HK-2 (cell line): ENCODE results near the gene SURF1.
"Not testable (repeated sequence)": the region's sequence is repeated elsewhere in the genome, so short reads cannot be mapped to it uniquely, and the experiment has no call there.

Source experiments
- DNase-seq: peaks from one replicate; pipeline ENCODE4 v3.0.0-alpha.2; 2018; ENCODE audit not compliant: unreplicated experiment

The SURF1 gene

GRCh38 chr9:133323211-133323610, 33.1 kb downstream of the SURF1 start:
- no peak for DNase-seq

GRCh38 chr9:133322701-133323100, 33.6 kb downstream of the SURF1 start:
- no peak for DNase-seq

GRCh38 chr9:133321411-133321935, 34.8 kb downstream of the SURF1 start:
- DNase-seq = no peak

GRCh38 chr9:133320421-133320881, 35.8 kb downstream of the SURF1 start:
- DNase-seq = no peak

GRCh38 chr9:133317551-133317950, 38.7 kb downstream of the SURF1 start:
- not testable (repeated sequence) for DNase-seq

GRCh38 chr9:133315997-133316396, 40.3 kb downstream of the SURF1 start:
- no peak for DNase-seq

GRCh38 chr9:133309608-133310007, 46.7 kb downstream of the SURF1 start:
- DNase-seq = no peak

- DNase-seq = no peak
These were observed 49.0 kb downstream of the SURF1 start for GRCh38 chr9:133307301-133307700.

GRCh38 chr9:133306242-133307204, 49.8 kb downstream of the SURF1 start:
- no peak for DNase-seq

- no peak for DNase-seq
These were observed 50.6 kb downstream of the SURF1 start for GRCh38 chr9:133305731-133306130.

GRCh38 chr9:133304477-133305377, 51.6 kb downstream of the SURF1 start:
- no peak for DNase-seq

GRCh38 chr9:133304158-133304470, 52.2 kb downstream of the SURF1 start:
- no peak for DNase-seq

- no peak for DNase-seq
These were observed 52.8 kb downstream of the SURF1 start for GRCh38 chr9:133303266-133304157.
